ENCODE results near the gene ZNF672. TPM values are rescaled to one million over a fixed set of nuclear protein-coding genes. Genes with fewer than 3 reads are reported as not detected.

ZNF672 gene
- total and polyA plus RNA-seq, 2 of the 13 experiments (the other 11 are each of a cell fraction or from before 2014, with no cell fraction given): 17.2 to 22.9 TPM

DNA sequence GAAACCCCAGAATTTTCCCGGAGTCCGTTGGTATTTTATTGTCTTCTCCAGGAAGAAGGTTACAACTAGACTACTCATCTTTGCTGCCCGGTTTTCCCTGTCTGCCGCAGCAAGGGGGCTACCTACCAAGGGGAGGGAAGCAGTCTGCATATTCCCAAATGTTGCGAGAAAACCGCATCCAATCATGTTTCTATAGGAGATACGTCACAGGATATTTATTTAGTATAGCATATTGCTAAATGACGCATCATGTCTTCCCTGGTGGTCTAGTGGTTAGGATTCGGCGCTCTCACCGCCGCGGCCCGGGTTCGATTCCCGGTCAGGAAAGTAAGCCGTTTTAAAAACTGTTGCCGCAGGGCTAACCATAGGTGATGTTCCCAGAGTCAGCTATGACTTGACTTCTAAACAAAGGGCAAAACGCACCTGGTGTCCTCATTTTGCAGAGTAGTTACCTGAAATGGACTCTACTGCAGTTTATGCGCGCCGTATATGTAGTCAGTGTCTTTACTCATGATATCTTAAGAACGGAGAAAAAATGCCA lies 36.0 kb downstream of the ZNF672 start (continued):
- TF ChIP-seq, protein P1, sequence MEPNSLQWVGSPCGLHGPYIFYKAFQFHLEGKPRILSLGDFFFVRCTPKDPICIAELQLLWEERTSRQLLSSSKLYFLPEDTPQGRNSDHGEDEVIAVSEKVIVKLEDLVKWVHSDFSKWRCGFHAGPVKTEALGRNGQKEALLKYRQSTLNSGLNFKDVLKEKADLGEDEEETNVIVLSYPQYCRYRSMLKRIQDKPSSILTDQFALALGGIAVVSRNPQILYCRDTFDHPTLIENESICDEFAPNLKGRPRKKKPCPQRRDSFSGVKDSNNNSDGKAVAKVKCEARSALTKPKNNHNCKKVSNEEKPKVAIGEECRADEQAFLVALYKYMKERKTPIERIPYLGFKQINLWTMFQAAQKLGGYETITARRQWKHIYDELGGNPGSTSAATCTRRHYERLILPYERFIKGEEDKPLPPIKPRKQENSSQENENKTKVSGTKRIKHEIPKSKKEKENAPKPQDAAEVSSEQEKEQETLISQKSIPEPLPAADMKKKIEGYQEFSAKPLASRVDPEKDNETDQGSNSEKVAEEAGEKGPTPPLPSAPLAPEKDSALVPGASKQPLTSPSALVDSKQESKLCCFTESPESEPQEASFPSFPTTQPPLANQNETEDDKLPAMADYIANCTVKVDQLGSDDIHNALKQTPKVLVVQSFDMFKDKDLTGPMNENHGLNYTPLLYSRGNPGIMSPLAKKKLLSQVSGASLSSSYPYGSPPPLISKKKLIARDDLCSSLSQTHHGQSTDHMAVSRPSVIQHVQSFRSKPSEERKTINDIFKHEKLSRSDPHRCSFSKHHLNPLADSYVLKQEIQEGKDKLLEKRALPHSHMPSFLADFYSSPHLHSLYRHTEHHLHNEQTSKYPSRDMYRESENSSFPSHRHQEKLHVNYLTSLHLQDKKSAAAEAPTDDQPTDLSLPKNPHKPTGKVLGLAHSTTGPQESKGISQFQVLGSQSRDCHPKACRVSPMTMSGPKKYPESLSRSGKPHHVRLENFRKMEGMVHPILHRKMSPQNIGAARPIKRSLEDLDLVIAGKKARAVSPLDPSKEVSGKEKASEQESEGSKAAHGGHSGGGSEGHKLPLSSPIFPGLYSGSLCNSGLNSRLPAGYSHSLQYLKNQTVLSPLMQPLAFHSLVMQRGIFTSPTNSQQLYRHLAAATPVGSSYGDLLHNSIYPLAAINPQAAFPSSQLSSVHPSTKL (CRISPR knock-in tag; IDR thresholded peaks at IDR 0.05): peak; percentile 39; the same call in 1 of the 2 replicates
- TF ChIP-seq AHR (CRISPR knock-in tag; IDR thresholded peaks at IDR 0.05) (no peak), MAFG (CRISPR knock-in tag; IDR thresholded peaks at IDR 0.05) (no peak), ZNF878 (CRISPR knock-in tag; IDR thresholded peaks at IDR 0.05) (peak; percentile 66; the same call in 1 of the 2 replicates), TBX2 (CRISPR knock-in tag; IDR thresholded peaks at IDR 0.05; ENCODE audit: borderline replicate concordance) (0 out of 2 replicates have a peak, but pooled peaks have one; percentile 37), TCF7L2 (IDR thresholded peaks at IDR 0.05; ENCODE audit: low read depth, low read length) (no peak)
- TF ChIP-seq, protein P2, sequence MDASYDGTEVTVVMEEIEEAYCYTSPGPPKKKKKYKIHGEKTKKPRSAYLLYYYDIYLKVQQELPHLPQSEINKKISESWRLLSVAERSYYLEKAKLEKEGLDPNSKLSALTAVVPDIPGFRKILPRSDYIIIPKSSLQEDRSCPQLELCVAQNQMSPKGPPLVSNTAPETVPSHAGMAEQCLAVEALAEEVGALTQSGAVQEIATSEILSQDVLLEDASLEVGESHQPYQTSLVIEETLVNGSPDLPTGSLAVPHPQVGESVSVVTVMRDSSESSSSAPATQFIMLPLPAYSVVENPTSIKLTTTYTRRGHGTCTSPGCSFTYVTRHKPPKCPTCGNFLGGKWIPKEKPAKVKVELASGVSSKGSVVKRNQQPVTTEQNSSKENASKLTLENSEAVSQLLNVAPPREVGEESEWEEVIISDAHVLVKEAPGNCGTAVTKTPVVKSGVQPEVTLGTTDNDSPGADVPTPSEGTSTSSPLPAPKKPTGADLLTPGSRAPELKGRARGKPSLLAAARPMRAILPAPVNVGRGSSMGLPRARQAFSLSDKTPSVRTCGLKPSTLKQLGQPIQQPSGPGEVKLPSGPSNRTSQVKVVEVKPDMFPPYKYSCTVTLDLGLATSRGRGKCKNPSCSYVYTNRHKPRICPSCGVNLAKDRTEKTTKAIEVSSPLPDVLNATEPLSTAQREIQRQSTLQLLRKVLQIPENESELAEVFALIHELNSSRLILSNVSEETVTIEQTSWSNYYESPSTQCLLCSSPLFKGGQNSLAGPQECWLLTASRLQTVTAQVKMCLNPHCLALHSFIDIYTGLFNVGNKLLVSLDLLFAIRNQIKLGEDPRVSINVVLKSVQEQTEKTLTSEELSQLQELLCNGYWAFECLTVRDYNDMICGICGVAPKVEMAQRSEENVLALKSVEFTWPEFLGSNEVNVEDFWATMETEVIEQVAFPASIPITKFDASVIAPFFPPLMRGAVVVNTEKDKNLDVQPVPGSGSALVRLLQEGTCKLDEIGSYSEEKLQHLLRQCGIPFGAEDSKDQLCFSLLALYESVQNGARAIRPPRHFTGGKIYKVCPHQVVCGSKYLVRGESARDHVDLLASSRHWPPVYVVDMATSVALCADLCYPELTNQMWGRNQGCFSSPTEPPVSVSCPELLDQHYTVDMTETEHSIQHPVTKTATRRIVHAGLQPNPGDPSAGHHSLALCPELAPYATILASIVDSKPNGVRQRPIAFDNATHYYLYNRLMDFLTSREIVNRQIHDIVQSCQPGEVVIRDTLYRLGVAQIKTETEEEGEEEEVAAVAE (CRISPR knock-in tag; IDR thresholded peaks at IDR 0.05; ENCODE audit: borderline replicate concordance): no peak
- TF ChIP-seq, protein P3, sequence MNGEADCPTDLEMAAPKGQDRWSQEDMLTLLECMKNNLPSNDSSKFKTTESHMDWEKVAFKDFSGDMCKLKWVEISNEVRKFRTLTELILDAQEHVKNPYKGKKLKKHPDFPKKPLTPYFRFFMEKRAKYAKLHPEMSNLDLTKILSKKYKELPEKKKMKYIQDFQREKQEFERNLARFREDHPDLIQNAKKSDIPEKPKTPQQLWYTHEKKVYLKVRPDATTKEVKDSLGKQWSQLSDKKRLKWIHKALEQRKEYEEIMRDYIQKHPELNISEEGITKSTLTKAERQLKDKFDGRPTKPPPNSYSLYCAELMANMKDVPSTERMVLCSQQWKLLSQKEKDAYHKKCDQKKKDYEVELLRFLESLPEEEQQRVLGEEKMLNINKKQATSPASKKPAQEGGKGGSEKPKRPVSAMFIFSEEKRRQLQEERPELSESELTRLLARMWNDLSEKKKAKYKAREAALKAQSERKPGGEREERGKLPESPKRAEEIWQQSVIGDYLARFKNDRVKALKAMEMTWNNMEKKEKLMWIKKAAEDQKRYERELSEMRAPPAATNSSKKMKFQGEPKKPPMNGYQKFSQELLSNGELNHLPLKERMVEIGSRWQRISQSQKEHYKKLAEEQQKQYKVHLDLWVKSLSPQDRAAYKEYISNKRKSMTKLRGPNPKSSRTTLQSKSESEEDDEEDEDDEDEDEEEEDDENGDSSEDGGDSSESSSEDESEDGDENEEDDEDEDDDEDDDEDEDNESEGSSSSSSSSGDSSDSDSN (CRISPR knock-in tag; IDR thresholded peaks at IDR 0.05): no peak
- TF ChIP-seq, protein P4, sequence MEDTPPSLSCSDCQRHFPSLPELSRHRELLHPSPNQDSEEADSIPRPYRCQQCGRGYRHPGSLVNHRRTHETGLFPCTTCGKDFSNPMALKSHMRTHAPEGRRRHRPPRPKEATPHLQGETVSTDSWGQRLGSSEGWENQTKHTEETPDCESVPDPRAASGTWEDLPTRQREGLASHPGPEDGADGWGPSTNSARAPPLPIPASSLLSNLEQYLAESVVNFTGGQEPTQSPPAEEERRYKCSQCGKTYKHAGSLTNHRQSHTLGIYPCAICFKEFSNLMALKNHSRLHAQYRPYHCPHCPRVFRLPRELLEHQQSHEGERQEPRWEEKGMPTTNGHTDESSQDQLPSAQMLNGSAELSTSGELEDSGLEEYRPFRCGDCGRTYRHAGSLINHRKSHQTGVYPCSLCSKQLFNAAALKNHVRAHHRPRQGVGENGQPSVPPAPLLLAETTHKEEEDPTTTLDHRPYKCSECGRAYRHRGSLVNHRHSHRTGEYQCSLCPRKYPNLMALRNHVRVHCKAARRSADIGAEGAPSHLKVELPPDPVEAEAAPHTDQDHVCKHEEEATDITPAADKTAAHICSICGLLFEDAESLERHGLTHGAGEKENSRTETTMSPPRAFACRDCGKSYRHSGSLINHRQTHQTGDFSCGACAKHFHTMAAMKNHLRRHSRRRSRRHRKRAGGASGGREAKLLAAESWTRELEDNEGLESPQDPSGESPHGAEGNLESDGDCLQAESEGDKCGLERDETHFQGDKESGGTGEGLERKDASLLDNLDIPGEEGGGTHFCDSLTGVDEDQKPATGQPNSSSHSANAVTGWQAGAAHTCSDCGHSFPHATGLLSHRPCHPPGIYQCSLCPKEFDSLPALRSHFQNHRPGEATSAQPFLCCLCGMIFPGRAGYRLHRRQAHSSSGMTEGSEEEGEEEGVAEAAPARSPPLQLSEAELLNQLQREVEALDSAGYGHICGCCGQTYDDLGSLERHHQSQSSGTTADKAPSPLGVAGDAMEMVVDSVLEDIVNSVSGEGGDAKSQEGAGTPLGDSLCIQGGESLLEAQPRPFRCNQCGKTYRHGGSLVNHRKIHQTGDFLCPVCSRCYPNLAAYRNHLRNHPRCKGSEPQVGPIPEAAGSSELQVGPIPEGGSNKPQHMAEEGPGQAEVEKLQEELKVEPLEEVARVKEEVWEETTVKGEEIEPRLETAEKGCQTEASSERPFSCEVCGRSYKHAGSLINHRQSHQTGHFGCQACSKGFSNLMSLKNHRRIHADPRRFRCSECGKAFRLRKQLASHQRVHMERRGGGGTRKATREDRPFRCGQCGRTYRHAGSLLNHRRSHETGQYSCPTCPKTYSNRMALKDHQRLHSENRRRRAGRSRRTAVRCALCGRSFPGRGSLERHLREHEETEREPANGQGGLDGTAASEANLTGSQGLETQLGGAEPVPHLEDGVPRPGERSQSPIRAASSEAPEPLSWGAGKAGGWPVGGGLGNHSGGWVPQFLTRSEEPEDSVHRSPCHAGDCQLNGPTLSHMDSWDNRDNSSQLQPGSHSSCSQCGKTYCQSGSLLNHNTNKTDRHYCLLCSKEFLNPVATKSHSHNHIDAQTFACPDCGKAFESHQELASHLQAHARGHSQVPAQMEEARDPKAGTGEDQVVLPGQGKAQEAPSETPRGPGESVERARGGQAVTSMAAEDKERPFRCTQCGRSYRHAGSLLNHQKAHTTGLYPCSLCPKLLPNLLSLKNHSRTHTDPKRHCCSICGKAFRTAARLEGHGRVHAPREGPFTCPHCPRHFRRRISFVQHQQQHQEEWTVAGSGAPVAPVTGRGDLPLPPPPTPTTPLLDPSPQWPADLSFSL (CRISPR knock-in tag; IDR thresholded peaks at IDR 0.05): 0 out of 2 replicates have a peak, but pooled peaks have one; percentile 10
- TF ChIP-seq, protein P5, sequence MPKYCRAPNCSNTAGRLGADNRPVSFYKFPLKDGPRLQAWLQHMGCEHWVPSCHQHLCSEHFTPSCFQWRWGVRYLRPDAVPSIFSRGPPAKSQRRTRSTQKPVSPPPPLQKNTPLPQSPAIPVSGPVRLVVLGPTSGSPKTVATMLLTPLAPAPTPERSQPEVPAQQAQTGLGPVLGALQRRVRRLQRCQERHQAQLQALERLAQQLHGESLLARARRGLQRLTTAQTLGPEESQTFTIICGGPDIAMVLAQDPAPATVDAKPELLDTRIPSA (CRISPR knock-in tag; IDR thresholded peaks at IDR 0.05; ENCODE audit: borderline replicate concordance): no peak

Data from HepG2 (cell line).